Brain pericyte (primary cell): ENCODE measurements around the gene ZC3H11A.
"Not testable (repeated sequence)": the region's sequence is repeated elsewhere in the genome, so short reads cannot be mapped to it uniquely, and the experiment has no call there.

ENCODE experiments used
- DNase-seq: peaks from one replicate; pipeline ENCODE4 v3.0.0-alpha.2; 2012; ENCODE audit warnings: low read depth, low spot score

ZC3H11A gene

DNA sequence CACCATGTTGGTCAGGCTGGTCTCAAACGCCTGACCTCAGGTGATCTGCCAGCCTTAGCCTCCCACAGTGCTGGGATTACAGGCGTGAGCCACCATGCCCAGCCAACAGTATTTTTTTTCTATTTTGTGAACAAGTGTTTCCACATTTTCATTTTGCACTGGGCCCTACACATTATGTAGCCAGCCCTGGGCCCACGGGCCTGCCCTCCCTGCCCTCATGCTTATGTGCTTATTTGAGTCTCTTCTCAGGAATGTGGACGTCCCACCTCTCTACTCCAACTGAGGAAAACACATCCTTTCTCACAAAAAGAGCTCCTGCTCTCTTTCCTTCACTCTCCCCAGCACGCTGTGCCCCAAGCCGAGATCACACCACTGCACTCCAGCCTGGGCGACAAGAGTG is 13.5 kb upstream of the ZC3H11A start:
- no peak for DNase-seq

DNA sequence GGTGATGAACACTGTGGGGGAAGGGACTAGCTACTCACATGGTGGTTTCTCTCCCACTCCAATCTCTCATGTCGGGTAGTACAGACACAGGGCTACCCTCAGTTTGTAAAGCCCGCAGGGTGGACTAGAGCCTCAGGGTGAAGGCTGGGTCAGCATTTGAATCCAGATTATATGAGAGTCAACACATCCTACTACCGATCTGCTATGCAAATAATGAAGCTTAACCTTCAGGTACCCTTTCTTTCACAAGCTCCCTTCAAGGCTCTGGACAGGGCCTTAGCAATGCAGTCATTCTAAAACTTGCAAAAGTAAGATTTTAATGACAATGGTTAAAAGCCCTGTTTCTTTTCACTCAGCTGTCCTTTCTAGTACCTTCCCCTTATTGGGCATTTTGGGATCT is 5.5 kb upstream of the ZC3H11A start:
- DNase-seq = no peak

DNA sequence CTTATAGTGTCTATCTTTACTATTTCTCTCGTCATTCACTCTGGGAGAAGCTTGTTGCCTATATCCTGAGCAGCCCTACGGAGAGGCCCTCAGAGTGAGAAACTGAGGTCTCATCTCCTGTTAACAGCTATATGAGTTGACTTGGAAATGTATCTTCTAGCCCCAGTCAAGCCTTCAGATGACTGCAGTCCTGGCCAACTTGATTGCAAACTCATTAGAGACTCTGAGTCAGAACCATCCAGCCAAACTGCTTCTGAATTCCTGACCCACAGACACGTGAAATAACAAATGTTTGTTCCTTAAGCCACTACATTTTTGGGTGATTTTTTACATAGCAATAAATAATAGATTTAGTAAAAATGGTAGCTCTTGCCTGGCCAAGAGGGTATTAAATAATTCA is 3.9 kb upstream of the ZC3H11A start:
- DNase-seq = no peak

DNA sequence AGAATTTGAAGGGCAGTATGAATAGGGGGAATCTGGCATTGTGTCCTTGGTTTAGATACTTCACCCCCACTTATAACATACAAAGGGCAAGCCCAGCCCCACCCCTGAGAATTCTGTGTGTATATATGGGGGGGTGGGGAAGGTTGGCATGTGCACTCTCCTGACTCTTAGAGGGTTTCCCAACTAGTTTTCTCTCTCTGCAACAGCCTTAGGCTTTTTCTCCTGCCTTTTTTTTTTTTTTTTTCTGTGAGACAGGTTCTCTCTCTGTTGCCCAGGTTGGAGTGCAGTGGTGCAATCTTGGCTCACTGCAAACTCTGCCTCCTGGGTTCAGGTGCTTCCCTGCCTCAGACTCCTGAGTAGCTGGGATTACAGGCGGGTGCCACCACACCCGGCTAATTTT is 2.9 kb upstream of the ZC3H11A start:
- DNase-seq = no peak

DNA sequence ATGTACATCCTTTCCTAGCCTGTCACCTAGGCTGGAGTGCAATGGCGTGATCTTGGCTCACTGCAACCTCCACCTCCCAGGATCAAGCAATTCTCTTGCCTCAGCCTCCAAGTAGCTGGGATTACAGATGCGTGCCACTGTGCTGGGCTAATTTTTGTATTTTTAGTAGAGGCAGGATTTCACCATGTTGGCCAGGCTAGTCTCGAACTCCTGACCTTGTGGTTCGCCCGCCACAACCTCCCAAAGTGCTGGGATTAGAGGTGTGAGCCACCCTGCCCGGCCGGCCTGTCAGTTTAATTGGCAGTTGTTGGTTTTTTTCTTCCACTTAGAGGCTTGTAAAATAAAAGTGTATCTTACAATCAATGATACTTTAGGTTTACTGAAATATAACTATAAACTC is 1.9 kb upstream of the ZC3H11A start:
- DNase-seq = not testable (repeated sequence)

DNA sequence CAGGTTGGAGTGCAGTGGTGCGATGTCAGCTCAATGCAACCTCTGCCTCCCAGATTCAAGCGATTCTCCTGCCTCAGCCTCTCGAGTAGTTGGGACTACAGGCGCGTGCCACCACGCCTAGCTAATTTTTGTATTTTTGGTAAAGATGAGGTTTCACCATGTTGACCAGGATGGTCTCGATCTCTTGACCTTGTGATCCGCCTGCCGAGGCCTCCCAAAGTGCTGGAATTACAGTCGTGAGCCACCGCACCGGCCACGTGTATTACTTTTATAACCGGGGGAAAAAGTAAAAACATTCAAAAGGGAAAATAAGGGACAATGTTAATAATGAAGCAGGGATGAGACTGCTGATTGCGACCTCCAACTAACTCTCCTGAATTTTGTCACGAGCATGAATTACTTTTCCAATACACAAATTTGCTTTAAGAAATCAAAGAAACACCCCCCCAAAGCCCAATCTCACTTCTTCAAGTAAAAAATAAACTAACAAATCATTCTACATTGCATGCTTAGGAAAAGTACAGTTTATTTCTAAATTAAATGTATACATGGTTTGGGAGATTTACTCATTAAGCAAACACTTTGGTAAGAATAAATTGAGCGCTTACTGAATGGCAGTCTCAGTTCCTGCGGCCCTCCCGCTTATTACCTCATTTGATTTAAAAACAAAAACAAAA is 521 bp upstream of the ZC3H11A start:
- DNase-seq = no peak

DNA sequence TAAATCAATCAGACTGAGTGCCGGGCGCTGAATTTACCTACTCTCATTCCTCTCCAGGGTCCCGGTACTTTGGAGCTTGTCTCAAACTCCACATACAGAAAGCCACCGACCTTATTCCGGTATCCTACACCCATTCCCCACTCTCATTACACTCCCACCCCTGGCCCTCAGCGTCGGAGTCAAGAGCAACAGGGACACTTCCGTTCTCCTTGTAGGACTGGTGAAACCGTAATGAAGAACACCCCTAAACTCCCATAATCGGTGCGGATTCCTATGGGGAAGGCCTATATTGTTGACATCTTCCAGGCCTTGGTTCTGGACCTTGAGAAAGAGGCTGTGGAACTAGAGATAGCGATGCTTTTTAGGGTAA is 798 bp downstream of the ZC3H11A start:
- peak; percentile 8 for DNase-seq

DNA sequence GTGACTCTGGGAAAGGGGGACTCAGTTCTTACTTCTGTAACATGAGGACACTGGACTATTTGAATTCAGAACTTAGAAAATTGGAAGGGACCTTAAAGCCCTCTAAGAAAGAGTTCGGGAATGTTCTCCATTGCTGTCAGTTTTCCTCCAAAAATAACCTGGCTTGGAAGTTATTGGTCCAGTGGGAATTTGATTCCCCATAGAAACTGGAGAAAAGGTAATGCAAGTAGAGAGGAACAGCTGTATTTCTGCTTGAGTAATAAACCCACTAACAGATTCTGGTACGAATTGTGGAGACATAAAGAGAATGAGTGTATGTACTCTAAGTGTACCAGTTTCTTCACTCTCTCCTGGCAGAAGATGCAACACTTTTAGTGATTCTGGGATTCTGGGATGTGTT is 1.8 kb downstream of the ZC3H11A start:
- no peak for DNase-seq

DNA sequence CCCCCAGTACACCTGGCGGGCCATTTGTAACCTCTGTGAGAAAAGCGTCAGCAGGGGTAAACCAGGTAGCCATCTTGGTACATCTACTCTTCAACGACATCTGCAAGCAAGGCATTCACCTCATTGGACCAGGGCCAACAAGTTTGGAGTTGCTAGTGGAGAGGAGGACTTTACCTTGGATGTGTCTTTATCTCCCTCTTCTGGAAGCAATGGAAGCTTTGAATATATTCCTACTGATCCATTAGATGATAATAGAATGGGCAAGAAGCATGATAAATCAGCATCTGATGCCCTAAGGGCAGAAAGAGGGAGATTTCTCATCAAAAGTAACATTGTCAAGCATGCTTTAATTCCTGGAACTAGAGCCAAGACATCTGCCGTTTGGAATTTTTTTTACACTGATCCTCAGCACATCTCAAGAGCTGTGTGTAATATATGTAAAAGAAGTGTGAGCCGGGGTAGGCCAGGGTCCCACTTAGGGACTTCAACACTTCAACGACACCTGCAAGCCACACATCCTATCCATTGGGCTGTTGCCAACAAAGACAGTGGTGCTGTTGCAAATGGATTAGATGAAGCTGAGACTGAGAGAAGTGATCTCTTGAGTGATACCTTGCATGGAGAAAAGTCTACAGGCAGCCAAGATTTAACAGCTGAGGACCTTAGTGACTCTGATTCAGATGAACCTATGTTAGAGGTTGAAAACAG is 2.7 kb downstream of the ZC3H11A start:
- no peak for DNase-seq

DNA sequence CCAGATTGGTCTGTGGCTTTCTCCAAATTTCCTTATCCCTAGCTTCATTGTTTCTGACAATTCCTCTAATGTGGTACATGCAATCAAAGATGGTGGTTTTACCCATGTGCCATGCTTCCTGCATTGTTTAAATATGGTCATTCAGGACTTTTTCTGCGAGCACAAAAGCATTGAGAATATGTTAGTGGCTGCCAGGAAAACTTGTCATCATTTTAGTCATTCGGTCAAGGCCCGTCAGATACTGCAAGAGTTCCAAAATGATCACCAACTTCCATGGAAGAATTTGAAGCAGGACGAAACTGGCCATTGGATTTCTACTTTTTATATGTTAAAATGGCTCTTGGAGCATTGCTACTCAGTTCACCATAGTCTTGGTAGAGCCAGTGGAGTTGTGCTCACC is 3.7 kb downstream of the ZC3H11A start:
- DNase-seq = no peak

DNA sequence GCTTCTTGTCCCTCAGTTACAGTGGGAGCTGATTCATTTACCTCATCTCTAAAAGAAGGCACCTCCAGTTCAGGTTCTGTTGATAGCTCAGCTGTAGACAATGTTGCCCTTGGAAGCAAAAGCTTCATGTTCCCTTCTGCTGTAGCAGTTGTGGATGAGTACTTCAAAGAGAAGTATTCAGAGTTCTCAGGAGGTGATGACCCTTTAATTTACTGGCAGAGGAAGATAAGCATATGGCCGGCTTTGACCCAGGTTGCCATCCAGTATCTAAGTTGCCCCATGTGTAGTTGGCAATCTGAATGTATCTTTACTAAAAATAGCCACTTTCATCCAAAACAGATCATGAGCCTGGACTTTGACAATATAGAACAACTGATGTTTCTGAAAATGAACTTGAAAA is 4.5 kb downstream of the ZC3H11A start:
- no peak for DNase-seq

DNA sequence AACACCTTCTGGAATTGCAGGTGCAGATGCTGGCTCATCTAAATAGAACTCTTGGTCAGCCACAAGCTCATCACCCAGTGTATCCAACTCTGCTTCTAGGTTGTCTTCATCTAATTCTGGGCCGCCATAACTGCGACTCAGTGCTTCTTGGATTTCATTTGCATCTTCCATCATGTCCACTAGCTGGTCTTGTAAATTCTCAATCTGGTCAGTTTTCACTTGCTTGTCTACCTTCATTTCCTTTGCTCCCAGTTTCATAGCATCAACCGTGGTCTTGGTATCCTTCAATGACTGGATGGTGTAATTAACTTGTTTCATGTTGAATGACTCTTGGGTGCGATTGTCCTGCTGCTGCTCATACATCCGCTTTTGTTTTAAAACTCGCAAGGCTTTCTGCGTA is 10.3 kb downstream of the ZC3H11A start:
- no peak for DNase-seq

DNA sequence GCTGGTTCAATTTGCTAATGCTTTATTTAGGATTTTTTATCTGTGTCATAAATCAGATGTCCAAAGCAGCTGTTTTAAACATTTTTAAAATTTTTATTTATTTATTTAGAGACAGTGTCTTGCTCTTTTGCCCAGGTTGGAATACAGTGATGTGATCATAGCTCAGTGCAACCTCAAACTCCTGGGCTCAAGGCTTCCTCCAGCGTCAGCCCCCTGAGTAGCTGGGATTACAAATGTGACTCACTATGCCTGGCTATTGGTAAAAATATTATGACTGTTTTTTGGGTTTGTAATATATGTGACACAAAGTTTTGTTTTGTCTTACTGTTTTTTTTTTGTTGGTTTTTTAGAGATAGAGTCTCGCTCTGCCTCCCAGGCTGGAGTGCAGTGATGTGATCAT is 11.8 kb downstream of the ZC3H11A start:
- no peak for DNase-seq

DNA sequence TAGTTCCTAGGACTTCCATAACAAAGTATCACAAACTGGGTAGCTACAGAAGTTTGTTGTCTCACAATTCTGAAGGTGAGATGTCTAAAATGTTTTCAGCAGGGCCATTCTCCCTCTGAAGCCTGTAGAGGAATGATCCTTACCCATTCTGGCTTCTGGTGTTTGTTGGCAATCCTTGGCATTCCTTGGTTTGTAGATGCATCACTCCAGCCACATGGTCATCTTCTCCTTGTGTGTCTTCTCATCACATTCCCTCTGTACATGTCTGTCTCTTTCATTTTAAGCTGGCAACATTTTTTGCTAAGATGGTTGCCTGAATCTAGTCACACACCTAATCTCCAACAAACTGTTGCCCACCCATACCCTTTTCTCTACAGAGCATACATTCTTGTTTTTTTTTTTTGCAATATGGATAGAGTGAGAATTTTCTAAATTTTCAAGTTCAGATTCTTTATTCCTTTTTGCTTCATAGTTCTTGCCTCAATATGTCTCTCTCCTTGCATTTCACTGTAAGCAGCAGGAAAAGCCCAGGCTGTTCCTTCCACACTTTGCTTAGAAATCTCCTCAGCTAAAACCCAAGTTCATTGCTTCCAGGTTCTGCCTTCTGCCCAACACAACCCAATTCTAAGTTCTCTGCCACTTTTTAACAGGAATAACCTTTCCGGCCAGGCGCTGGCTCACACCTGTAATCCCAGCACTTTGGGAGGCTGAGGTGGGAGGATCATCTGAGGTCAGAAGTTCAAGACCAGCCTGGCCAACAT is 18.3 kb downstream of the ZC3H11A start:
- no peak for DNase-seq

DNA sequence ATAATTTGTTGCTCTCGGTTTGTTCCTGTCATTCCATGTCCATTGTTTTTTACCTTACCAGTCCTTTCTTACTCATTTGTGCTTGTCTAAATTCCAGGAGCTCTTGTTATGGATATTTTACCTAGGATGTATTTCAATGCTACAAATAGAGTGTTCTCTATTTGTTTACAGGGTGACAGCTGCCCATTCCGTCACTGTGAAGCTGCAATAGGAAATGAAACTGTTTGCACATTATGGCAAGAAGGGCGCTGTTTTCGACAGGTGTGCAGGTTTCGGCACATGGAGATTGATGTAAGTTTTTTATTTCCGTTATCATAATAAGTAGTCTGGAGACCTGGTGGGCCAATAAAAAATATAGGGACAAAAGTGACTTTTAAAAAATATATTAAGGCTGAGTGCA is 23.0 kb downstream of the ZC3H11A start:
- DNase-seq = no peak

DNA sequence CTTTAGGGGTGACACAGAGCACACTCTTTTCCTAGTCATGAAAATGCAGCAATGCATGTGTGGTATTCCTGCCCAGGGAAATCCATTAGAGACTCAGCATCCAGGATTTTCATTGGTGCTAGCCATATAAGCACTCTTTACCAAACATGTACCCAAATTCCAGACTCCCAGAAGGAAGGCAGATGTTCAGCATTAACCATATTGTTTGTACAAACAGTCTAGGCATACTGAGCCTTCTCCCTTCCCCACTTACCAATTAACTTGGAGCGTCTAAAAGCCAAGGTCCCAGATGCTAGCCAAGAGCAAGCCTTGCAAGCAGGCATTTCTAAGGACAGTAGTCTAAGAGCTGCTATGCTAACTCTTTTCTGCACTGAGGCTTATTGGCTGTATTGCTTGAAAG is 27.9 kb downstream of the ZC3H11A start:
- DNase-seq = no peak

DNA sequence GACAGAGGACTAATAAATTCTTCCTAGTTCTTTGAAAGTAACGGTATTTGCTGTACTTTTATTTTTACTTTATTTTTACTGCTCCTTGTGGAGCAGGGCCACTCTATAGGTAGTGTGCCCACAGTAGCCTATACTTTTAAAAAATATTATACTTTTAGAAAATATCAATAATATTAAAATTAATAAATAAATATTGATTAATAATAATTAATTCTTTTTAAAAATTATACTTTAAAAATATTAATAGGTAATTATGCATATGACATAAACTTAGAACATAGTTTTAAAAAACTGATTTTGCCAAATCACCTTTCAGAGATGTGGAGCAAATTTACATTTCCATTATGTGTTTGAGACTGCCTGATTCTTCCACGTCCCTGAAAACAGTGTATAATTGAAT is 30.8 kb downstream of the ZC3H11A start:
- DNase-seq = no peak

DNA sequence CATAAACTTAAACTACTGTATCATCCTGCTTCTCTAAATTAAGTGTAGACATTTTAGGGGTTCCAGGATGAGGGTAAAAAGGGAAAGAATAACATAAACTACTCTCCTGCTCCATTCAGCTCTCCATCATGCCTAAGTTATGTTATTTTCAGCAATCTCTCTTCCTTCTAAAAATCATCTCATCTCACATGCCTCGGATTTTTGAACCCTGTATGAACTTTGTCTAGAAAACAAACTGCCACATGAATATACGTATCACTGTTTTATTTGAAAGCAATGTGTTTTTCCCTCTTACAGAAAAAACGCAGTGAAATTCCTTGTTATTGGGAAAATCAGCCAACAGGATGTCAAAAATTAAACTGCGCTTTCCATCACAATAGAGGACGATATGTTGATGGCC is 32.6 kb downstream of the ZC3H11A start:
- DNase-seq = no peak

DNA sequence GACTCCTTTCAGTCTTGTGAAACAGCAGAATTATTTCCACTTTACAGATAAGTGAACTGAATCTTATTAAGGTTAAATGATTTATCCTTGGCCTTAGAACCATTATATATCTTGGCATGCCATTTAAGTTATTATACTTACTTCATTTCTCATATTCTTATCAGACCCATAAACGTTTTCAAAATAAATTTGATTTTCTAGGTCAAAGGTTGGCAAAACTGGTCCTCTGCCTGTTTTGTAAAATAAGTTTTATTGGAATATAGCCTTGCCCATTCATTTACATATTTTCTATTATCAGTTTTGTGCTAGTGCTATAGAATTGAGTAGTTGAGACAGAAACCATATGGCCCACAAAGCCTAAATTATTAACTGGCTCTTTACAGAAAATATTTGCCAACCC is 33.1 kb downstream of the ZC3H11A start:
- no peak for DNase-seq

DNA sequence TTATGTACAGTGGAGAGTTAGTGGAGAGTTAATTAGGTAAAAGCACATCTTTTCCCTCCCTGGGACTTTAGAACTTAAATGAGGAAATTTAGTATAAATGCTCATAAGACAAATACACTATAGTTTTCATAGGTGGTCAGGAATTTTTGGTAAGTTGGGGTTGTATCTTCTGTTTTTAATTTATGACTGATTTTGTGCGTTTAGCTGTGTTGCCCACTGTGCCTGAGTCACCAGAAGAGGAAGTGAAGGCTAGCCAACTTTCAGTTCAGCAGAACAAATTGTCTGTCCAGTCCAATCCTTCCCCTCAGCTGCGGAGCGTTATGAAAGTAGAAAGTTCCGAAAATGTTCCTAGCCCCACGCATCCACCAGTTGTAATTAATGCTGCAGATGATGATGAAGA is 33.8 kb downstream of the ZC3H11A start:
- DNase-seq = not testable (repeated sequence)

DNA sequence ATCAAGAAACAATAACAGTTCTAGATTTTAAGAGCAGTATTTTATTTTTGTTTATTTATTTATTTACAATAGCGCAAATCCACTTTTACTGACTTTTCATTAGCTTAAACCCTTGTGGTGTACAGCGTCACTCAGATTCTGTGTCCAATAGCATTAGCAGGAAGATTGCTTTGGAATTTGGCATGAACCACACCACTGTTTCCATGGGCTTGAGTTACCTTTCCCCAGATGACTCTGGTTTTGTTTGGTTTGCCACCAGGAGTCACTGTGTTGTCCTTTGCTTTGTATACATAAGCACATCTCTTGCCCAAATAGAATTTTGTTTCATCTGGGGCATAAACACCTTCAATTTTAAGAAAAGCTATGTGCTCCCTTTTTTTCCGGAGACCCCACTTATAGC is 40.1 kb downstream of the ZC3H11A start:
- DNase-seq = no peak

DNA sequence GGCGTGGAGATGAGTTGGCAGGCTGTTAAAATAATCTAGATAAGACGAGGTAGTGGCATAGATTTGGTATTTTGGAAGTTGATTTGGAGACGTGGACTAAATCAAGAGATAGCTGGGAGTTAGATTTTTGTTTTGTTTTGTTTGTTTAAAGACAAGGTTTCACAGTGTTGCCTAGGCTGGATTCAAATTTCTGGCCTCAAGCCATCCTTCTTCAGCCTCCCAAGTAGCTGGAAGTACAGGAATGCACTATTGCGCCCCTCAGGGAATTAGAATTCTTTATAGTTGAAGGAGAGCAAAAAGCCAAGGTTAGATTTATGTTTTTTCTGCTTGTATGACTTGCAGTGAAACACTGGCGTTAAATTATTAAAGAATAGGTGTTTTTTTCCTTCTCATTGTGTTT is 43.7 kb downstream of the ZC3H11A start:
- DNase-seq = peak; percentile 39

DNA sequence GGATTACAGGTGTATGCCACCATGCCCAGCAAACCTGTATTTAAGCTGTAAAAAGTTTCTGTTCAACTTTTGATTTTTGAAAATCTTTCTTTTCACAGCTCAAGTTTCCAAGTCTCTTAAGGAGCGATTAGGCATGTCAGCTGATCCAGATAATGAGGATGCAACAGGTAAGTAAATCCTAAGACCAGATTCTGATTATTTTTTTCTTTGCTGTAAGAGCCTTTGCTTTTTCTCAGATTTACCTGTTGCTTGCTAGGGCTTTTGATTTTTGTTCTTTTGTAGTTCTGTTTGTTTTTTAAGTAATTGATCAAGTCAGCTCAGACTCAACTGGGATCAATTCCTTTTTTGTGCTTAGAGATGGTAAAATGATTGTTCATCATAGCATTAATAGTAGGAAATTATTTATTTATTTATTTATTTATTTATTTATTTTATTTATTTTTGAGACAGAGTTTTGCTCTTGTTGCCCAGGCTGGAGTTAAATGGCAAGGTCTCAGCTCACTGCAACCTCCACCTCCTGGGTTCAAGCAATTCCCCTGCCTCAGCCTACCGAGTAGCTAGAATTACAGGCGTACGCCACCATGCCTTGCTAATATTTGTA is 44.9 kb downstream of the ZC3H11A start:
- DNase-seq = no peak
